ENCODE data around the gene THNSL1. TPM values are rescaled to one million over a fixed set of nuclear protein-coding genes. Genes with fewer than 3 reads are reported as not detected.
"Not testable (repeated sequence)": the region's sequence is repeated elsewhere in the genome, so short reads cannot be mapped to it uniquely, and the experiment has no call there.

The THNSL1 gene, protein sequence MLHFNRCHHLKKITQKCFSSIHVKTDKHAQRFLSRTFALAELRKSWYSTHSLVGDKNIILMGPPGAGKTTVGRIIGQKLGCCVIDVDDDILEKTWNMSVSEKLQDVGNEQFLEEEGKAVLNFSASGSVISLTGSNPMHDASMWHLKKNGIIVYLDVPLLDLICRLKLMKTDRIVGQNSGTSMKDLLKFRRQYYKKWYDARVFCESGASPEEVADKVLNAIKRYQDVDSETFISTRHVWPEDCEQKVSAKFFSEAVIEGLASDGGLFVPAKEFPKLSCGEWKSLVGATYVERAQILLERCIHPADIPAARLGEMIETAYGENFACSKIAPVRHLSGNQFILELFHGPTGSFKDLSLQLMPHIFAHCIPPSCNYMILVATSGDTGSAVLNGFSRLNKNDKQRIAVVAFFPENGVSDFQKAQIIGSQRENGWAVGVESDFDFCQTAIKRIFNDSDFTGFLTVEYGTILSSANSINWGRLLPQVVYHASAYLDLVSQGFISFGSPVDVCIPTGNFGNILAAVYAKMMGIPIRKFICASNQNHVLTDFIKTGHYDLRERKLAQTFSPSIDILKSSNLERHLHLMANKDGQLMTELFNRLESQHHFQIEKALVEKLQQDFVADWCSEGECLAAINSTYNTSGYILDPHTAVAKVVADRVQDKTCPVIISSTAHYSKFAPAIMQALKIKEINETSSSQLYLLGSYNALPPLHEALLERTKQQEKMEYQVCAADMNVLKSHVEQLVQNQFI
- polyA plus RNA-seq (ENCODE audit: insufficient read length), result 6.0 TPM

GRCh38 chr10:25016376-25017153 is at the start of gene THNSL1:
TSS of gene THNSL1 (plus strand) at chr10:25016612. CDS start at chr10:25023224, 6,612 bp downstream.
- DNase-seq (ENCODE audit: low read depth), result peak; percentile 97

- DNase-seq (ENCODE audit: low read depth), result no peak
These were observed 49.4 kb upstream of the THNSL1 start for GRCh38 chr10:24966962-24967481.

DNA sequence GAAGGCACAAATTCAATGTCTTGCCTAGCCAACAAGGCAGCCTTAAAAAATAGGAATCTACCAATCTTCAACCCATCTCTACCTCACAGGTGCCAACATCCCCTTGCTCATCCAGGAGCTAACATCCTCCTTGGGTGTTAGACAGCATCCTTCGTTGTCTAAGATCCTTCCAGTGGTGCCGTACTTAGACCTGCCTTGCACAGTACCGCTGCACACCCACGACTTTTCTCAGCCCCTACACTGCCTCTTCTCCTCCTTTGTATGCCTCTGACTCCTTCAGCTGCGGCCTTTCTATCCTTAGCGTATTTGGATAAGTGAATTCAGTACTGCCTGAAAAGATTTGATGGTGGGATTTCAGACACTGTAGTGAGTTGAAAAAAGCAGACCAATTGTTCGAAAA is 48.1 kb upstream of the THNSL1 start:
- no peak for DNase-seq (ENCODE audit: low read depth)

GRCh38 chr10:24968951-24969350 is 47.5 kb upstream of the THNSL1 start:
- not testable (repeated sequence) for DNase-seq (ENCODE audit: low read depth)

DNA sequence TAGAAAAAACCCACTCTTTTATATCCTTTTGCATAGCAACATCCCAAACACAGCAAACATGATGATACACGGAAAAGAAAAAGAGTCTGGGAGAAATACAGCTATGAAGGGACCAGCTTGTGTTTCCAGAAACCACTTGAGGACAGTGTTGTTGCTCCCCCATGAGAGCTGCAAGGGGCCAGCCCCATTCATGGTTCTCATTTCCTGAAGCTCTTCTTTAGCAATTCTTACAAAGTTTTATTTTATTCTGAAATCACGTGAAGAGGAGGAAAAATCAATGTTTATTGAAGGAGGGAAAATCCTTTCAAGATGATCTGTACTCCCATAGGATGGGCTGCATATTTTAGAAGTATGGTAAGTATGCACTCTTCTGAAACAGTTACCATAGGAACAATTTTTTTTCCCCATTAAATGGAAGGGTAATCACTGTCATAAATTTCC is 46.6 kb upstream of the THNSL1 start:
- DNase-seq (ENCODE audit: low read depth), result no peak

GRCh38 chr10:24971374-24971773 is 45.0 kb upstream of the THNSL1 start:
- DNase-seq (ENCODE audit: low read depth), result no peak

- no peak for DNase-seq (ENCODE audit: low read depth)
These were observed 43.2 kb upstream of the THNSL1 start for GRCh38 chr10:24973163-24973562.

DNA sequence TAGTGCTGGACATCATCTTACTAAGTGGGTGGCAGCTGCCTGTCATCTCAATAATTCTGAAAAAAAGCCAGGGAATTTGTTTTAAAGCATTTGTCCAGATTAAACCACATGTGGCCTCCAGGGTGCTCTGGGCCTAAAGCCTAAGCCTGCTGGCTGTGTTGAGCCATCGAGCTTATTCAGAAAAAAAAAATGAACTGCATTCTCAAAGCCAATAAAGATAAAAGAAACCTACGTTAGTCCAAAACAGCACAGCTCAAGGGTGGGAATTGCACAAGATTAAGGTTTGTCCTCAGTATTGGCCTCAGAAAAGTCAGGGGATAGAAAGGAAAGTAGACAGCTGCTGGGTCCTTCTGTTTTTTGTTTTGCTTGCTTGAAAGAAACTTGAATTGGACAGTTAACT is 41.4 kb upstream of the THNSL1 start:
- DNase-seq (ENCODE audit: low read depth), result peak; percentile 79

- no peak for DNase-seq (ENCODE audit: low read depth)
These were observed 36.7 kb upstream of the THNSL1 start for GRCh38 chr10:24979685-24980084.

DNA sequence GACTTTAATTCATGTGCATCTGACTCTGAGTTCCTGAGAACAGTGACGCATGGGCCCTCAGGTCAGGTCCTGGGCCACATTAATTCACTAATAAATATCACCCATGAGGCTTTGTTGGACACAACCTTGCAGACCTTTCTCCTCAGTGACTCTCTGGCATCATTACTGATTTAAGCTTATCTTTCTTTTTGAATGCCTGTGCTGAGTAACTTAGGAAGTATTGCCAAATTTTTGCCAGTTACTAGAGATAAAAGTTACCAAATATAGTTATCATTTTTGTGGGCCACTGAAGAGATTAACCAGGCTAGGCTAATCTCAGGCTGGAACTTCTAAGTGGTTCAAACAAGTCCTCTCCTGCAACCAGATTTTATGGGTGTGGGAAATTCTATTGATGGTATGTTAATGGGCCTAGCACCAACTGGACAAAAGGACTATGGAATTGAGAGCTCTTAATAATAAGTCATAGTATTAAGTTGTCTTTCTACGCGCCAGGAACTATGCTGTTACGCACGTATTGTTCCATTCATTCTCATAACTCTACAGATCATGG is 35.2 kb upstream of the THNSL1 start:
- no peak for DNase-seq (ENCODE audit: low read depth)

DNA sequence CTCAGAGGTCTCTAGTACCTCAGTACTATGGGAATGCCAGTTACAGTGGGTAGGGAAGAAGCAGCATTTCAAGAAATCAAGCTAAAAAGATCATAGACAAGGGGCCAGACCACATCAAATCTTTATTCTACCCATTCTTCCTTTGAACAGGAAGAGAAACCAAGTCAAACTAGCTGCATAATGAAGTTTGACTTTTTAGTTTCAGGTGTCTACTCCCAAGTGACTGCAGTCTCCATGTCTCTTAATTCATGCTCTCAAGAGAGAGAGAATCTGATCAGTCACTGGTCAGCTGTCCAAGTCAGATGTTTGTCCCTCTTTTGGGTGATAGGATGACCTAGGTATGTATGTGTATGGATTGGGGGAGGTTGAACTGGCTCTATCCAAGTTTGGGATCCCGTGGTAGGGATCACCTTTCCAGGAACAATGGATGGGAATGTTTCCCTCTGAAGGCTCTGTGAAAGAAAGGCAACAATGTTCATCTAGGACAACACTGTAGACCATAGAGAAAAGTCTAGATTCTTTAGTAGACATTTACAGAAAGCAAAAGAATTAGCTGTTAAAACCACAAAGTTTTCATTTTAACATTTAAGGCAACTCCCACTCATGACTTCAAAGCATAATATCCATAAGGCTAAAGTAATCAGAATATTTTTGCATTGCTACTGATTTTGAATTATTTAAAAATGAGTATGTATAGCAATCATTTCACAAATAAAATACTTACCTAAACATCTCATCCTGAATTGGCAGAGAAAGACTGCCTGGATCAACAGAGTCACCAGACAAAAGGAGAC is 33.9 kb upstream of the THNSL1 start:
- DNase-seq (ENCODE audit: low read depth), result no peak

GRCh38 chr10:24983130-24983529 is 33.3 kb upstream of the THNSL1 start:
- no peak for DNase-seq (ENCODE audit: low read depth)

DNA sequence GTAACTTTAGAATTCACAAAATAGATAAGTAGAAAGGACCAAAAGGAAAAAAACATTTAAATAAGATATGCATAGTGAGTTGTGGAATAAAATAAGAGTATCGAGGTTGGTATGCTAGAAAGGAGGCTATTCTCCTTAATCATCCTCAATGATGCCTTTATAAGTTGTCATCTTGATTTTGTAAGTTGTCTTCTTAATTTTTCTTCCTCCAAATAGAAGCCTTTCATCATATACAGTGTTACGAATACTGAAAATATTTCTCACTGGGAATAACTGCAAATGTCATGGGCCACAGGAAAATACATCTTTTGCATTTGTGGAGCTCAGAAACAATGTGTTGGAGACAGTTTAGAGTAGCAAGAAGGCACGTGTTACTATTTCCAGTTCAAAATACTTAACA is 32.5 kb upstream of the THNSL1 start:
- no peak for DNase-seq (ENCODE audit: low read depth)

GRCh38 chr10:24984906-24985305 is 31.5 kb upstream of the THNSL1 start:
- DNase-seq (ENCODE audit: low read depth), result peak; percentile 56

DNA sequence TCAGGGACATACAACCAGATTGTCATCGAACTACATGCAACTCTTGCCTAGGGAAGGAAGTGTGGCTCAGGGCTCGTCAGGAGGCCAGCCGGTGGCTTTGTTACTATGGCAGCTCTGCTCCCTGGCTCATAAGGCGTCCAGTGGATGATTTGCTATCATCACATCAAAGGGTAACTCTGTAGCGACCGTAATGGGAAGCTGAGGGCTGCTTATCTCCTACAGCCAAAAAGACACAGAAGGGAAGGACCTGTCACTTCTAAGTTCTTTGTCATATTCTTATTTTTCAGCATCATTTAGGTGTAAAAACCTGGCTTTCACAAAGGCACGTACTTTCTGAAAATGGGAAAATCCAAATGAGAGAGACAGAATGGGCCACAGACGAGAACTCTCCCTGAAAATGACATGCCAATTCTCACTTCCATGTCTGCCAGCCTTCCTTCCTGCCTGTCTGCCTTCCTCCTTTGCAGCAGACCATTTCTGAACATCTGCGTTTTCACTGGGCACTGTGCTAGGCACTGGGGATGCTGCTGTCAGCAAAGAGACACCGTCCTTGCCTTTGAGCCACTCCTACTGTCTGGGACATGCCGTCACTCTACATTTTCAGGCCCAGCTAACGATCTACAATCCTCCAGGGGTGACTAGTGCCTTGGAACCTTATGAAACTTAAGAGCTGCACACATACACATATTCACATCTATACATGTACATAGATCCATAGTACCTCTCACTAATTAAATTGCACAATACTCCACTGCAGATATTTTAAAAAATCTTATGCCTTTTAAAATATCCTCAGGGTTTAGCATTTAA is 27.4 kb upstream of the THNSL1 start:
- no peak for DNase-seq (ENCODE audit: low read depth)

DNA sequence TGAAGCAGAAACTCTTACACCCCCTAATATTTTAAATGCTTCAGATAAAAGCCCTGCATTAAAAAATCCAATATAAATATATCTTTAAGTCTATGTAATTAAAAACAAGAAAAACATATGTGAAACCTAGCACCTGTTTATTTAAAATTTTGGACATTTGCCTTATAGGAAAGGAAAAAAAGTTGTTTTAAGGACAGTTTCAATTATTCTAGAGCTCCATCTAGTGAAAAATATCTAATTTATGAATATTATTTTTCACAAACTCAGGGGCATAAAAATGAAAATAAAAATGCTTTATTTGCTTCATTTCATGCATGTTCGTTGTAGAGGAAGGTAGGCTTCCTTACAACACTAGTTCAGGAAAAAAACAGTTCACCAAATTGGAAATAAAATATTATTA is 26.5 kb upstream of the THNSL1 start:
- DNase-seq (ENCODE audit: low read depth), result no peak

GRCh38 chr10:24991298-24991697 is 25.1 kb upstream of the THNSL1 start:
- no peak for DNase-seq (ENCODE audit: low read depth)

- no peak for DNase-seq (ENCODE audit: low read depth)
These were observed 23.8 kb upstream of the THNSL1 start for GRCh38 chr10:24992512-24993133.

GRCh38 chr10:24993237-24993958 is 23.0 kb upstream of the THNSL1 start:
- DNase-seq (ENCODE audit: low read depth), result no peak

All from forelimb muscle (tissue), 1 donor.